DMS153 (cell line): ENCODE data around the gene PHOSPHO2.

ENCODE experiments used
- DNase-seq: peaks from one replicate; lab custom pipeline; 2025; lab: John Stamatoyannopoulos, UW

The PHOSPHO2 gene

DNA sequence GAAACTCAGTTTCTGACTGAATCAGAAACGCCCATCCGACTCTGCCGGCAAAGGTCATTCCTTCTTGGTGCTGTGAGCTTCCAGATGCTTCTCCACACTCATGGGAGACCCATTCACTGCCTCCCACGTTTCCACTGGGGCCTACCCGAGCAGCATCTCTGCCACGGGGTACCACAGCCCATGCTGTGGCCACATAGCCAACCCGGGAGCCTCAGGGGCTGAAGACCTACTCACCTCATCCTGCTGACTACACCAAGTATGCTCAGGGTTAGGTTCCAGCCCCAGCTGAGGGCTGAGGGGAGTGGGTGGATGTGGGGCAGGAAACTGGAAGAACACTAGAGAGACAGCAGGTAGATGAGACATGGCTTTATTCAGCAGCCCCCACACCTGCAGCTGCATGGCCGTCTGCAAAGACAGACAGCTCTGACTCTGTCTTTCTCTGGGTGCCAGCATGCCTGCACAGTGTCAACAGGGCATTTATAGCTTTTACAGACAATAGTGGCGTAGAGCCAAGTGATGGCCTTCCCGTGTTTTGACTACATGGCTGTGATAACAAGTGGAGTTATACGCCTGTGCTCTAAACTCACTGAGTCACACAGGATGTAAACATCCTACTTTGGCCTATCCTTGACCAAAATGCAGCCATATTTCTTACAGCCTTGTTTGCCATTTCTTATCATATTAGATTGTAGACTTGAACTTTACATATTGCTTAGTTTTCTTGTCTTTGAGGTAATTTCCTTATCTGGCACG is 22.8 kb downstream of the PHOSPHO2 start:
- DNase-seq = peak; percentile 50

DNA sequence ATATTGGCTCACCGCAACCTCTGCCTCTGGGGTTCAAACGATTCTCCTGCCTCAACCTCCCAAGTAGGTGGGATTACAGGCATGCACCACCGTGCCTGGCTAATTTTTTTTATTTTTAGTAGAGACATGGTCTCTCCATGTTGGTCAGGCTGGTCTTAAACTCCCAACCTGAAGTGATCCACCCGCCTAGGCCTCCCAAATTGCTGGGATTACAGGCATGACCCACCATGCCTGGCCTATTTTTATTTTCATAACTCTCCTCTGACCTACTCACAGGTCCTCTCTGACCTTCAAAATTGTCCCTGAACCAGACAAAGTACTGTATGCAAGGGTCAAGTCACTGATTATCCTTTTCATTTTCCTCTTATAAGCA is 23.4 kb downstream of the PHOSPHO2 start:
- DNase-seq = no peak

DNA sequence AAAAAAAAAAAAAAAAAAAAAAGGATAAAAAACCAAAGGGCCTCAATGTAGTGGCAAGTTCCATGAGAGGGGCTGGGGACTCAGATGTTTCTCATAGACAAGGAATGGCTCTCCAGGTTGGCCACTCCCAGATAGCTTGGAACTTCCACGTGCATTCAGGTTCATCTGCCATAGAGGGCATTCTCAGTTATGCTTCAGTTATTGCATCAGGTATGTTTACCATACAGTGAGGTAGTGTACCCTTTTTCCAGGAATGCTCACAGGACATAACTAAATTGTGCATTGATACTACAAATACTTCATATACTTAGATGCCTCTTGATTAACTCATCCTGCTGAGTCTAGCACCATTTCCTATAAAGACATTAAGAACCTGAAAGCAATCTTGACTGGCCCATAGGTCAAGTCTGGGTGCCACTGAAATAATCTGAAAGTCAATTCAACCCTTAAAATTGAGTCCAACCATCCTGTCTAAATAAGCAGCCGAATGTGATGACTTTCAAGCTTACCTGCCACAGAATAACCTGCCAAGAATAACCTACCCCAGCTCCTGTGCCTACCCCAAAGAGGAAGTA is 24.7 kb downstream of the PHOSPHO2 start:
- no peak for DNase-seq

DNA sequence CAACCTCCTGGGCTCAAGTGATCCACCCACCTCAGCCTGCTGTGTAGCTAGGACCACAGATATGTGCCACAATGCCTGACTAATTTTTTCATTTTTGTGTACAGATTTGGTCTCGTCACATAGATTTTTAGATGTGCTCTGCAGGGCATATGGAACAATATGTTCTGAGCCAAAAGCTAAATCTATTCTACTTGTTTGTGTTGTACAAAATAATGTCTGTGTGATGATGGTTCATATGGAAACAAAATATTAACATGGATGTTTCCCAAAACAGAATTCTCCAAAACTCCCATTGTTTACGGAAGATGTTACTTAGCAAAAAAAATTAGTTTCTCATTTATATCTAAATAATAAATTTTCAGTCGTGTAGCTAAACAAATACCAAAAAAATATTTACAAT is 26.7 kb downstream of the PHOSPHO2 start:
- DNase-seq = no peak

DNA sequence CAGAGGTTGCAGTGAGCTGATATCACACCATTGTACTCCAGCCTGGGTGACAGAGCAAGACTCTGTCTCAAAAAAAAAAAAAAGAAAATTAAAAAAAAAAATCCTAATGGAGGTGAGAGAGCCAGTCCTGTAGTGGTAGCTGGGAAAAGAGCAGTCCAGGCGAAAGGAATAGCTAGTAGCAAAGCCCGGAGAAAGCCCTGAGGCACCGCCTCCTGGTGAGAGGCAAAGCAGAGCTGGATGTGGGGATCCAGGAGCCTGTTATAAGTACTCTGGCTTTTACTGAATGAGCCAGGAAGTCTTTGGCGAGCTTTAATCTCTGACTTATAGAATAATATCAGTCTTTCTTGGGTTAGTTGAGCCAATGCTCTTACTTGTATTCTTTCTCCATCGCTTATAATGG is 32.8 kb downstream of the PHOSPHO2 start:
- DNase-seq = no peak

DNA sequence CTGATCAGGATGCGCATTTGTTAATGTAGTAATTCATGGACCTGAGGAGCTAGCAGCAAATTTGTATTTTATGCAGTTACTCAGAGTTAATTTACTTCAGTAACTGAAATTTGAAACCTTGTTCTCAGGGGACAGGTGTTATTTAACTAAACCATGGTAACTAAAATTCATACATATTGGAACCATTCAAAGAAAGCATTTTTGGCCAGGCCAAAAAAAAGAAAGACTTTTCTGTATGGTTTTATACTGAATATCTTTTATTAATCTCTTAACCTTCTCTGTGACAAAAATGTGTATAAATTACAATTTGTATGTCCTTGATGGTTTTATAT is 35.0 kb downstream of the PHOSPHO2 start:
- no peak for DNase-seq

DNA sequence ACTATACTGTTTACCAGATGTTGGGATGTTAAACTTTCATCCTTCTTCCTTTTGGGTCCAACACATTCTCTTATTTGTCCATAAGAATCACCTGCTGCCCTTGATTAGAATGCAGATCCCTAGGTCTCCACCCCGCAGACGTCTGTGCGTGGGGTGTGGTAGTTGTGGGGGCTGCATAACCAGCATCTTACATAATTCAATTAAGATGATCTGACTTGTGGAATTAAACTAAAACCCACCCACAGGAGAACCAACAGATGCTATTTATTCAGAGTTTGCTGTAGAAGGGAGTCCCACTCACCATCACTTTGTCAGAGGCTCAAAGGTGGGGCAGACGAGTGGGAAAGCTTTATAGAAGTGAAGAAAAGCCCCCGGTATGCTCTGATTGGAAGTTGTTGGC is 37.8 kb downstream of the PHOSPHO2 start:
- DNase-seq = no peak

DNA sequence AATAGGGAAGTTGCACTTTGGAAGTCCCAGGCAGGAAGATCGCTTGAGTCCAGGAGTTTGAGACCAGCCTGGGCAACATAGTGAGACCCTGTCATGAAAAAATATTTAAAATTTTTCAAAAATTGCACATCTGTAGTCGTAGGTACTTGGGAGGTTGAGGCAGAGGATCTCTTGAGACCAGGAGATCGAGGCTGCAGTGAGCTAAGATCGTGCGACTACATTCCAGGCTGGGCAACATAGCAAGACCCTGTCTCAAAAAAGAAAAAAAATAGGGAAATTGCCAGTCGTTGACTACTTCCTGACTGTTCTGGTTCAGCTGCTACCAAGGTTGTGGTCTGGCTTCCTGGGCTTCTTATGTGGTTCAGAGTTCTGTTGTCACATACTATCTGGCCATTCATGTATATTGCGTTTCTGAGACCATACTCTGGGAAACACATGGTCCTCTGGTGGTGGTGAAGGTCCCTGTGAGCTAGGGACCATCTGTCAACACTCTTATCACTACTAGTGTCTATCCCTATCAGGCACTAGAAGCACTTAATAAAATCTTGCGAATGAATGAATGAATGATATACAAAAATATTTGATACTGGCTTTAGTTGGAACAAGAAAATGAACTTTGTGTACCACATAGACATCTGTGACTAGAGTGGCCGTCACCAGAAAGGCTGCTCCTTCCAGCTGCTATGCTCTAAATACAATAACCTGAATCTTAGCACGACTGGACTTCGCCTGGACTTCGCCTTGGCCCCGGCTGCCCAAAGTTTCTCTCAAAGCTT is 38.5 kb downstream of the PHOSPHO2 start:
- no peak for DNase-seq

DNA sequence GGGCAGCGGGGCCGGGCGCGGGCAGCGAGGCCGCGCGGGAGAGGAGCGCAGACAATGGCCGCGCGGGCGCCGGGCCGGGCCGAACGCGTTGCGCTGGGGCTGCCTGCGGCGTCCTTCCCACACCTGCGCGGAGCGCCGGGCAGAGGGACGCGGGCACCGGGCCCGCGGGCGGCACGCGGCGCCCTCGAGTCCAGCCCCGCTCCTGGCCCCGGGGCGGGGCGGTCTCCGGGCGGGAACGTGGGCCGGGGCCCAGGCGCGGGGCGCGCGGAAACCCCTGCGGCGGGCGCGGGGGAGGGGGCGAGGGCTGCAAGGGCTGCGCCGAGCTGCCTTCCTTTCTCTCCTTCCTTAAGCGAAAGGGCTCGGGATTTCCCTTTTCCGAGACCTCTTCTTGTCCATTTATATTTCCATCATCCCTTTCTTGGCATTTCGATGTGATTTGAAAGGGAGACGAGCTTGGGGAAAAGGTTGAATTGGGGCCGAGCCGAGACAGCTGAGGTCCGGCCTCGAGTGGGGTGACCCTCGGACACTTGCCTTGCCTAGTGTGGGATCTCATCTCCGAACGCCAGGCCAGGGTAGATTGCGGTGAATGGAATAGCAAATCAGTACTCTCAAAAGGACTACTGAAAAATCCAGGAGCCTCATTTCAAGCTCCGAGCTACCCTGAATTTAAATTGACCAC is 40.0 kb downstream of the PHOSPHO2 start:
- no peak for DNase-seq

DNA sequence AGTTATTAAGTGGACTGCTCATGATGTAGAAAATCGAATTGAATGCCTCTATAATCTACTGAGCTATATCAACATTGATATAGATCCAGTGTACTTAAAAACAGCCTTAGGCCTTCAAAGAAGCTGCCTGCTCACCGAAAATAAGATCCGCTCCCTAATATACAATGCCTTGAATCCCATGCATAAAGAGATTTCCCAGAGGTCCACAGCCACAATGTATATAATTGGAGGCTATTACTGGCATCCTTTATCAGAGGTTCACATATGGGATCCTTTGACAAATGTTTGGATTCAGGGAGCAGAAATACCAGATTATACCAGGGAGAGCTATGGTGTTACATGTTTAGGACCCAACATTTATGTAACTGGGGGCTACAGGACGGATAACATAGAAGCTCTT is 41.4 kb downstream of the PHOSPHO2 start:
- no peak for DNase-seq

DNA sequence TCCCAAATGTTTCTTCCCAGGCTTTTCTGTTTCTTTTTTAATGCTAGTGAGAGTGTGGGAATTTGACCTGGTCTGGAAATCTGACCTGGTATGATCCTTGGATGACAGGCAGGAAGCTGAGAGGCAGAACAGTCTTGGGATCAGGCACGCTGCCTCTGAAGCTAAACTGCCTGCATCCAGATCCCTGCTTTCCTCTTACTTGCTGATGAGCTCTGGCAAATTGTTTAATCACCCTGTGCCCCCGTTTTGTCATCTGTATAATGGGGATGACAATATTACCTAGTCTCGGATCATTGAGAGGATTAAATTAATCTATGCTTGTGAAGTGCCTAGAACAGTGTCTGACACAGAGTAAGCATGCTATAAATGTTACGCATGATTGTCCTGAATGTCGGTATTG is 42.6 kb downstream of the PHOSPHO2 start:
- DNase-seq = no peak

DNA sequence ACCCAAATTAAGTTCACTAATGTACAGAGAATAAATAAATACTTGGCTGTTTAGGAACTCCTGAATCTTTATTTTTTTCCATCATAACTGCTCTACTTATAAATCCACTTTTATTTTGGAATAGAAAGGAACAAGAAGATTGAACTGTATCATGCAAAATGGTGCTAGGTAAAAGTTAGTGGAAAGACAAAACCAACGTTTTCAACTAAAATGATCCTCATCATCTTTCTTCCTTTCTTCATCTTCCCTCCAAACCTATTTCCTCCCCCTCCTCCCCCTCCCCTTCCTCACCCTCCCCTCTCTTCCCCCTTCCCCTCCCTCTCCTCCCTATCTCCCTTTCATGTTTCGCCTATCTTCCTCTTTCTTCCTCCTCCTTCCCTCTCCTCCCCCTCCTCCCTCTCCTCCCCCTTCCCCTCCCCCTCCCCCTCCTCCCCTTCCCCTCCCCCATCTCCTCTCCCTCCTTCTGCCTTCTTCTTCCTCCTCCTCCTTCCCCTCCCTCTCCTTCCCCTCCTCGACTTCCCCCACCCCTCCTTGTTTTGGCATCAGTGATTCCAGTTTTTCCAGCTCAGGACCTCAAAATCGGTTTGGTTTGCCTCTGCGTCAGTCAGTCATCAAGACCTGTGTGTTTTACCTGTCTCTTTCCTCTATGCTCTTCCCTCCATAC is 44.4 kb downstream of the PHOSPHO2 start:
- DNase-seq = no peak

DNA sequence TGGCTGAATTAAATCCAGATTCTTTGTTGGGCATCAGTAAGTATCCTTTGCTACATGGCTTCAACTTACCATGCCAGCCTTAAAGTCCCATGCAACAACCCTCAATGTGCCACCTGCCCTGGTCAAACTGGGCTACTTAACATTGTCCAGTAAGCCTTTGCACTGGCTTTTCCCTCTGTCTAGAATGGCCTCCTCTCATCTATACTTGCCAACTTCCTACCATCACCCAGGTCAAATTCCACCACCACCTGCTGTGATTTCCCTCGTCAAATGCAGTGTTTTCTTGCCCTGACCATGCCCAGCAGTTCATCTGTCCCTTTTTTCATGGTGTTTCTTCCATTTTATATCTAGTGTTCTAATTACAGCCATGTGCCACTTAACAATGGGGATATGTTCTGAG is 45.1 kb downstream of the PHOSPHO2 start:
- no peak for DNase-seq

DNA sequence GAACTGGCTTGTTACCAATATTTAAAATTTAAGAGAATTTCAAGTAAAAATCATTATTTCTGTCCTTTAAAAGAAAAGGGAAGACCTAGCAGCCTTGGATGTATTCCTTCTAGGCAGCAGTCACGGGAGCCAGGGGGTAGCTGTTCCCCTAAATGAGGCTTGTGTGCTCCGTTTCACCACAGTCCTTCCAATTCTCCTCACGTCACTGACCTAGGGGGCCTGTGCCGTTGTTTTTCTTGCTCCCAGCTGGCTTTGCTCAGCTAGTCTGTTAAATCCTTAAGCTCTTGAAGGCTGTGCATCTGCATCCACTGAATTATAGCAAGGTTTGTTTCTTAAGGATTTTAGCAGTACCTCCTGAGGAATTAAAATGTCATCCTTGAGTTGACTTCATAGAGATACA is 49.3 kb downstream of the PHOSPHO2 start:
- DNase-seq = no peak

DNA sequence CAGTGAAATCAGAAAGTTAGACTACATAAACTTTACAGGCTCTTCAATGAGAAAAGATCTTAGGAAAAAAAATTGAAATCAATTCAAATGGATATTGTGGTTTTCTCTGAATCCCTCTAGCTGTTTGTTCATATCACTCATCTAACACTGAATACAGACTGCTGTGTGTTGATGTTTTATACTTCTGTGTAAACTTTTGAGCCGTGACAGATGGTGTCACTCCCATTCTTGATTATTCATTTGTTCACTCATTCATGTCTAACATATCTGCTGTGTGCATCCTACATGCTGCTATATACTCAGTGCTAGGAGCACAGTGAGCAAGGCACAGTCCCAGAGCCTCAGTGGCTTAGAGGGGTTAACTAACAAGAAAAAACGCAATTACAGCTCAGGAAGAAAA is 52.0 kb downstream of the PHOSPHO2 start:
- DNase-seq = no peak

DNA sequence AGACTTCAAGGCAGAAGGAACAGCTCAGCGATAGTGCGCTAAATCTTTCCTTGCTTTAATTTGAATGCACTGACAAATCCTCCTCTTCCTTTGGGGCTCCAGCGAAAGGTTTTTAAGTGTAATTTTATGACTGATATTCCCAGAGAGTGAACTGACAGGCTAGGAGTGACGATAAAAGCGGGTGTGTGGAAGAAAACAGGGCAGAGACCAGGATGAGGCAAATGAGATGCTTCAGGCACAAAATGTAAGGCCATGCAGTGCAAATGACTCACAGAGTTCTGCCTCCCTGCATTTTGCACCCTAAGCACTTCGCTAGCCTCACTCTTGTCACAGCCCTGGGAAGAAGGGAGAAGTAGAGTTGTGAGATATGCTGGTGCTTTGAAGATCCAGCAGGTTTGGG is 54.0 kb downstream of the PHOSPHO2 start:
- DNase-seq = no peak
